ENCODE results near the gene LRRC15. TPM values are rescaled to one million over a fixed set of nuclear protein-coding genes. Genes with fewer than 3 reads are reported as not detected.

LRRC15 gene
- total RNA-seq, 1 donor from 2014 or later: not detected

DNA sequence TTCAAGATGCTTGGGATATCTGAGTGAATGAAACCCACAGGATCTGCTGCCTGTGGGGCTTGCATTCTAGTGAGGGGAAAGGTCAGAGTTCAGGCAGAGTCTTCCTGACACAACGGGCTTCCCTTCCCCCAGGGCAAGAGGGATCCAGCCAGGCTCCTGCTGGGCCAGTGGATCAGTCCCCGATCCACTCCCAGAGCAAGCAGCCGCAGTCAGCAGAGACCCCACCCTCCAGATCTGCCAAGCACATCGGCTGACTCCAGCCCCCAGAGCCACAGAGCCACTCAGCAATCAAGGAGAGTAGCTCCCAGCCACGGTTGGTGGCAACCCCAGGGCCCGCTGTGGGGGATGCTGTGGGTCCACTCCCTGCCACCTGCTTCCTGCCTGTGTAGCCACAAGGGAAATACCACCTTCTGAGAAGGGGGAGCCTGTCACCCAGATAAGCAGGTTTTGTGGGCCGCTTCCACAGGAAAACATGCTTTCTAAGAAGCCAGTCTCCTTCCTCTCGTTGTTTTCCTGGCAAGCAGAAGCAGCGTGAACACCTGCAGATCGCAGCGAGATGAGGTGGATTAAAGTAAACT is 63.3 kb downstream of the LRRC15 start:
- H3K27ac Mint-ChIP-seq (ENCODE audit: unreplicated experiment): no peak overlapping the region
- peaks cover 13% of the 10 kb centered on the region for H3K4me1 Mint-ChIP-seq (ENCODE audit: low read depth, unreplicated experiment)
- no peaks in the 10 kb centered on the region for H3K36me3 Mint-ChIP-seq (ENCODE audit: unreplicated experiment)
- TF ChIP-seq, protein P1, sequence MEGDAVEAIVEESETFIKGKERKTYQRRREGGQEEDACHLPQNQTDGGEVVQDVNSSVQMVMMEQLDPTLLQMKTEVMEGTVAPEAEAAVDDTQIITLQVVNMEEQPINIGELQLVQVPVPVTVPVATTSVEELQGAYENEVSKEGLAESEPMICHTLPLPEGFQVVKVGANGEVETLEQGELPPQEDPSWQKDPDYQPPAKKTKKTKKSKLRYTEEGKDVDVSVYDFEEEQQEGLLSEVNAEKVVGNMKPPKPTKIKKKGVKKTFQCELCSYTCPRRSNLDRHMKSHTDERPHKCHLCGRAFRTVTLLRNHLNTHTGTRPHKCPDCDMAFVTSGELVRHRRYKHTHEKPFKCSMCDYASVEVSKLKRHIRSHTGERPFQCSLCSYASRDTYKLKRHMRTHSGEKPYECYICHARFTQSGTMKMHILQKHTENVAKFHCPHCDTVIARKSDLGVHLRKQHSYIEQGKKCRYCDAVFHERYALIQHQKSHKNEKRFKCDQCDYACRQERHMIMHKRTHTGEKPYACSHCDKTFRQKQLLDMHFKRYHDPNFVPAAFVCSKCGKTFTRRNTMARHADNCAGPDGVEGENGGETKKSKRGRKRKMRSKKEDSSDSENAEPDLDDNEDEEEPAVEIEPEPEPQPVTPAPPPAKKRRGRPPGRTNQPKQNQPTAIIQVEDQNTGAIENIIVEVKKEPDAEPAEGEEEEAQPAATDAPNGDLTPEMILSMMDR (IDR thresholded peaks at IDR 0.05; ENCODE audit: partially characterized antibody, unreplicated experiment): no peak
- H3K9me3 Mint-ChIP-seq (ENCODE audit: unreplicated experiment): no peaks in the 10 kb centered on the region
- peaks cover 2% of the 10 kb centered on the region for H3K27me3 Mint-ChIP-seq (ENCODE audit: unreplicated experiment)
- no peak overlapping the region for H3K4me3 Mint-ChIP-seq (ENCODE audit: unreplicated experiment)
- DNase-seq: no peak

DNA sequence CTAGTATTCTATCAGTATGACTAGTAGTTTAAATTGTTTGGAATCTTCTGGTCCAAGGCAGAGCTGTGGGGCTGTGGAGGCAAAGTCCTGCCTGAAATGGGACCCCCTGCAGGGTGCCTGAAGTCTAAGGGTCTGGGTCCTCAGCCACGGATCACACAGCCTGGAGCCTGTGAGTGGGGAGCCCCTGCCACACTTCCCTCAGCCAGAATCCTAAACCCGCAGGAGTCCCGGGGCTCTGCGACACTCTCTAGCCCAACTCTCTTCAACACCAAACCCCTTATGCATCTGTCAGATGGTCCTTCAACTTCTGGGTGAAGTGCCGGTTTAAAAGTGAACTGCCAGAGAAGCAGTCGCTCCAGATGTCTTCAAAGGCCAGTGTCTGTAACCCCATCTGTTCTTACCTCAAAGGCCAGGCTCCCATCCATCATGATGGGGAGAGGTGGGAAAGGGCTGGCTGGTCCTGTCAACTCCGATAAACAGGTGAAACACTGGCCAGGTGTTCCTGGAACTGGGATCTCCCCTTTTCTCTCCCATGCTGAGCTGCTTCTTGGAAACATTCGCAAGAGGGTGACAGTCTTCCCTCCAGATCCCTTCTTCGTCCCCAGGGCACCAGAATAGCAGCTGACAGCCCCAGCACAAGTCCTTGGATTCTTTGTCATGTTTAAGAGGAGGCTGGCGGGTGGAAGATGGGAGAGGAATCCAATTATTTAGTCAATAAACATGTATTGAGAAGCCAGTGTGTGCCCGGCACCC is 64.0 kb downstream of the LRRC15 start:
- peaks cover 17% of the 10 kb centered on the region for H3K4me1 Mint-ChIP-seq (ENCODE audit: low read depth, unreplicated experiment)
- no peak for DNase-seq
- H3K27me3 Mint-ChIP-seq (ENCODE audit: unreplicated experiment): peaks cover 2% of the 10 kb centered on the region
- H3K36me3 Mint-ChIP-seq (ENCODE audit: unreplicated experiment): no peaks in the 10 kb centered on the region
- no peak overlapping the region for H3K27ac Mint-ChIP-seq (ENCODE audit: unreplicated experiment)
- TF ChIP-seq, protein P1 (IDR thresholded peaks at IDR 0.05; ENCODE audit: partially characterized antibody, unreplicated experiment): no peak
- H3K9me3 Mint-ChIP-seq (ENCODE audit: unreplicated experiment): no peaks in the 10 kb centered on the region
- H3K4me3 Mint-ChIP-seq (ENCODE audit: unreplicated experiment): peak overlapping the region; percentile 18

Other genes starting within 250 kb of the LRRC15 start
- gene HES1, start 233.6 kb downstream of the LRRC15 start, total RNA-seq (ENCODE audit: unreplicated experiment): 0.34 TPM
- gene CPN2, start 18.4 kb downstream of the LRRC15 start, total RNA-seq (ENCODE audit: unreplicated experiment): not detected
- 0.15 TPM for gene GP5, start 29.5 kb upstream of the LRRC15 start, total RNA-seq (ENCODE audit: unreplicated experiment)
- gene ATP13A3, start 117.3 kb upstream of the LRRC15 start, total RNA-seq (ENCODE audit: unreplicated experiment): 41.6 TPM